AG04450 (cell line): Measurements from ENCODE around the gene SEZ6. TPM values are rescaled to one million over a fixed set of nuclear protein-coding genes. Genes with fewer than 3 reads are reported as not detected.

ENCODE experiments used
- CTCF ChIA-PET: fragments of 300-600, 350-600 bp; formaldehyde crosslinking; extraction: SDS; loops from one replicate; lab custom pipeline; 2022; ENCODE audit warnings: antibody characterized with exemption, inconsistent platforms; lab: Charles Lee
- POLR2A ChIA-PET: fragments of 350-600 bp; formaldehyde crosslinking; extraction: SDS; loops from one replicate; lab custom pipeline; 2021; ENCODE audit warnings: antibody characterized with exemption, inconsistent platforms; lab: Yijun Ruan, JAX
- DNase-seq: peaks from one replicate; pipeline ENCODE4 v3.0.0-alpha.2; 2011; ENCODE audit warnings: low read depth, low spot score
- H3K27ac ChIP-seq: one replicate; pipeline ENCODE4 v1.5.1; 2012; ENCODE audit warnings: low read depth, low read length, control low read depth
- H3K27me3 ChIP-seq: one replicate; pipeline ENCODE4 v1.6.0; 2012; ENCODE audit warnings: low read length; ENCODE audit not compliant: control insufficient read depth, insufficient read depth
- H3K4me3 ChIP-seq: 2 replicates; pipeline ENCODE4 v1.5.1; 2011; ENCODE audit warnings: mild to moderate bottlenecking, low read depth, low read length, control low read depth
- H3K9me3 ChIP-seq: 2 replicates; pipeline ENCODE4 v1.5.1; 2012; ENCODE audit warnings: low read length; ENCODE audit not compliant: control insufficient read depth, insufficient read depth
- CTCF ChIP-seq: IDR thresholded peaks from 2 replicates; pipeline ENCODE4 v1.5.1; 2011; ENCODE audit warnings: low read depth, low read length, control low read depth, inconsistent platforms
- polyA plus RNA-seq: library from polyadenylated mRNA; depleted of rRNA; stranded (reverse); fragments of >200 nt; gene quantifications from 2 replicates; pipeline ENCODE4 v1.2.3, GENCODE V29; 2011

The SEZ6 gene
- polyA plus RNA-seq, 1 experiment = not detected

GRCh38 chr17:29049541-29050145 lies 43.8 kb upstream of the SEZ6 start:
- ChIA-PET CTCF (no interaction called here), POLR2A (no interaction called here)
- TF ChIP-seq CTCF = no peak
- no peak overlapping the region for H3K4me3 ChIP-seq
- H3K27me3 ChIP-seq = peaks cover 62% of the 10 kb centered on the region
- no peak overlapping the region for H3K27ac ChIP-seq
- H3K9me3 ChIP-seq = no peaks in the 10 kb centered on the region
- DNase-seq = no peak

- Histone ChIP-seq H3K9me3 (no peaks in the 10 kb centered on the region), H3K27me3 (peaks cover 60% of the 10 kb centered on the region), H3K27ac (no peak overlapping the region), H3K4me3 (no peak overlapping the region)
- ChIA-PET CTCF (no interaction called here), POLR2A (no interaction called here)
- DNase-seq = no peak
- no peak for TF ChIP-seq CTCF
Measured at GRCh38 chr17:29048440-29049368, 42.9 kb upstream of the SEZ6 start.

GRCh38 chr17:29046473-29046839 lies 40.6 kb upstream of the SEZ6 start:
- H3K27ac ChIP-seq = no peak overlapping the region
- CTCF ChIA-PET = no interaction called here
- H3K4me3 ChIP-seq = no peak overlapping the region
- H3K27me3 ChIP-seq = peaks cover 49% of the 10 kb centered on the region
- no peaks in the 10 kb centered on the region for H3K9me3 ChIP-seq
- POLR2A ChIA-PET = no interaction called here
- TF ChIP-seq CTCF = no peak
- DNase-seq = no peak

GRCh38 chr17:29045734-29046472 lies 40.1 kb upstream of the SEZ6 start:
- Histone ChIP-seq H3K9me3 (no peaks in the 10 kb centered on the region), H3K4me3 (no peak overlapping the region), H3K27ac (no peak overlapping the region), H3K27me3 (peaks cover 46% of the 10 kb centered on the region)
- CTCF ChIA-PET = no interaction called here
- DNase-seq = no peak
- POLR2A ChIA-PET = no interaction called here
- no peak for TF ChIP-seq CTCF
